Ramos (cell line): ENCODE measurements around the gene PGGT1B.

Experiments
- in situ Hi-C: fragments of 300-500 bp; cut with MboI; formaldehyde crosslinking; loops from one replicate; pipeline ENCODE4 v1.14.3; 2022; ENCODE audit warnings: low sequenced_read_pairs; ENCODE audit not compliant: unreplicated experiment

The PGGT1B gene

DNA sequence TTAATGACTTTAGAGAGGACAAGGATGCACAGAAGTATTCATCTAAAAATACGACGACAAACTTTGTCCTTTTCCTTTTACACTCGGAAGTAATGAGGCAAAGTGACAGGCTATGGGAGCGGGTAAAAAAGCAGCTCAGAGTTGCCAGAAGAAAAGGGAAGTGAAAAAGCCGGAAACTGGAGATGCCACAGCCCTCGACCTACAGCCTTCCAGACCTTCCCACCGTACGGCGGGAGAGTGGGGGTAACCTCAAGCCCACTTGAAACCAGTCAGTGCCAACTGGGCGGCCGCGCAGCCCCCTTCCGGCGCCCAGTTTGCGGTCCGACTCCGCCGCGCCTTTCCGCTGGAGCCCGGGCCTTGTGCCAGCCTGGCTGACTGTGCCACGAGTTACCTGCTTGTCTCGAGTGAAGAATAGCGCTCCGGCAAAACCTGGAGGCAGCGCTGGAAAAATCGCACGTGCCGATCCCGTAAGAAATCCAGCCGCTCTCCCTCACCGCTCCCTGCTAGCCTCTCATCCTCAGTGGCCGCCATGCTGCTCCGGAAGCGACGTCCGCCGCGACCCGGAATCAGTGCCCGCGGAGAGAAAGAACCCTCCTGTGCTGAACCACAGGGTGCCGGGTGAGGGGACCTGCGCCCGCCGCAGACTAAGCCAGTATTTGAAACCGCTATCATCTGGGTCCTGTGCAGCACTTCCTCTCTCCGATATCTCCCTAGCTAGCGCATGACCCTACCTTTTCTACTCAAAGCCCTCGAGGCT, at the start of gene PGGT1B:
TSS of gene PGGT1B (minus strand) at position 557 of the 757 bp plus-strand sequence. CDS start at position 531, 26 bp downstream.
- in situ Hi-C loops, result no loop called here

DNA sequence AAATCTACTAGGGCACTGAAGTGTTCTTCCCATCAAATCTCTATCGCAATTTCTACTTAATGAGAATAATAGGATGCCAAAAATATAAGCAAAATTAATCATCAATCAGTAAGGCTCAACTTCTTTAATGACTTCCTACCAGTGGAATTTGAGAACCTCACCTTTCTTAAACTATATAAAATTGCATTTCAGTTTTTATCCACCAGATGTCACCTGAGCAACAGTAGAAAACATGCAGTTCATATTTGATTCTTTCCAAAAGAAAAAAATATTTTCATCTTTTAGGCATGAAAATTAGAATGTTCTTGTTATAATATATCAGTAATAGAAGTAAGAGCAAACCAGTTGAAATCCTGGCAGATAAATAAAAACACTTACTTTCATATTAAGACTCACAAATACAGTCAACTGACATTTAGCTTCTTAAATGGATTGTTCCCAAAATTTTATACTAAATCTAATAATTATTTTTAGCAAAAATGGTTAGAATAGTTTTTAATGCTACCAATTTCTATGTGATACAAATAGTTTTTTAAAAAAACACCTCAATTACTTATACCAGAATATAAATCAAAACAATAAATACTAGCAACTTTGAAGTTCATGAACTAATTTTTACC, 47.2 kb upstream of the PGGT1B start:
- in situ Hi-C loops, result loop anchor here (10.0 to 25.0 kb wide), 2 partner anchors 275 to 752 kb away; no protein-coding TSS in a partner anchor

DNA sequence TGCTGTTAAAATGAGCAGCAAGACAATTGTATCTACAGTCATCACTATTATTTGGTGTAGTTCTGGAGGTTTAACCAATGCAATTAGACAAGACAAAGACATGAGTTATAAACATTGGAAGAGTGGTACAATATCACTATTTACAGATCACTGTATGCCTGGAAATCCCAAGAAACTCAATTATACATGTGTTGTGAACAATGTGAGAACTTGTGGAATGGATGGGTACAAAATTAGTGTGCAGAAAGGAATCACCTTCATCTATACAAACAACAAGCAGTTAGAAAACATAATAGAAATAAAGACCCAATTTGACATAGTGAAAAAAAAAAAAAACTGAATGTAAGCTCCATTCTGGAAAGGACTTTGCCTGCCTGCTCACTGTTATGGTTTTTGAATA, 46.1 kb upstream of the PGGT1B start:
- in situ Hi-C loops, result loop anchor here (10.0 to 25.0 kb wide), 2 partner anchors 276 to 753 kb away; no protein-coding TSS in a partner anchor

DNA sequence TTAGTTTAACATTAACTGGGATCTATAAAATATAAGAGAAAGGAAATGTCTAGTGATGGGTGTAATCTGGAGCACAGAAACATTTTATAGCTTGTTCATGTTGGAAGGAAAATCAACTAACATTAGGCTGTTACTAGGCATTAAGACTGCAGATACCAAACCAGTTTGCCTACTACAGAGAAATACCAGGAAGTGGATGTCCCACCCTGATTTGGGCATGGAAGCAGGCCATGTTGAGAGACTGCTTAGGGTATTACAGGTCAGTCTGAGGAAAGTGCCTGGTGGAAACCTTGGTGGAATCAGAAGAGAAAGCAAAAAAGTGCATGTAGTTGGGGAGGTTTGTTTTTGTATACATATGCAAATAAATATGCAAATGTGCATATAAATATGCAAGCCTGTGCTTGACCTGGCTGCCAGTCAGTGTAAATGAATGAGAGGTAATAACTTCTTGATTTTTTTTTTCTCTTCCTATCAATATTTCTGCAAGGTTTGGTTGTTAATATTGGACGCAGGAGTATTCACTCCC, 43.4 kb upstream of the PGGT1B start:
- in situ Hi-C loops, result loop anchor here (10.0 to 25.0 kb wide), 2 partner anchors 279 to 756 kb away; no protein-coding TSS in a partner anchor

DNA sequence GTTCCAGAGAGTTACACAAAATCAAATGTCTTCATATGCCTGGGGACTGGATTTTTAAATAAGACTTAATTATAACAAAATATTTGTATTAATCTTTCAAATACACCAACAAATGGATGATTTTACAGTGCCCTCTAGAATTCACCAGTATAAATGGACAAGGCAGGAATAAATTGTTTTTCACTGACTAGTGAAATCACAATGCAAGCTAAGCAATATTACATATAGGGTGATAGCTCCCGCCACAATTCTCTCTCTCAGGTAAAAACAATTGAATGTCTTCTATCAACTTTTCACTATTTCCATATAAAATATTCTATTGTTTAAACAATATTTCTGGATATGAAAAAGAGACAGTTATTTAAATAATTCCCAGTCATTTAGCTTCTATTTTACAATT, 41.8 kb upstream of the PGGT1B start:
- in situ Hi-C loops, result loop anchor here (10.0 to 25.0 kb wide), 2 partner anchors 280 to 758 kb away; no protein-coding TSS in a partner anchor

DNA sequence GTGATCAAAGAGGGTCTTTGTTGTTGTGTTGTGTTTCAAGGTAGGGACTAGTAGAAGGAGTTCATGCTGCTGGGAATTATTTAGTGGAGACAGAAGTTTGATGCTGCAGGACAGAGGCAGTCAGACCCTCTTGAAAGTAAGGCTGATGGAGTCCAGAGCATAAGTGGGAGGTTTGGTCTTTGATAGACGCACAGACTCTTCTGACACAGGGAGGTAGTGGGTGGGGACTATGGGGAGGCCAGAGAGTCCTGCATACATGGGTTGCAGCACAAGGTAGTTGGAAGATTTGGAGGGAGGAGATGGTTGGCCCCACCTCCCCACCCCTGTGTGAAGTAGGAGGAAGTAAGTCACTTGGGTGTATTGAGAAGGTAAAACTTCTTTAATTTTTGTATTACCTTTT, 36.1 kb upstream of the PGGT1B start:
- in situ Hi-C loops, result loop anchor here (25.0 kb wide), 1 partner anchor 538 kb away; the partner anchor contains the start of genes AP3S1 and ATG12

DNA sequence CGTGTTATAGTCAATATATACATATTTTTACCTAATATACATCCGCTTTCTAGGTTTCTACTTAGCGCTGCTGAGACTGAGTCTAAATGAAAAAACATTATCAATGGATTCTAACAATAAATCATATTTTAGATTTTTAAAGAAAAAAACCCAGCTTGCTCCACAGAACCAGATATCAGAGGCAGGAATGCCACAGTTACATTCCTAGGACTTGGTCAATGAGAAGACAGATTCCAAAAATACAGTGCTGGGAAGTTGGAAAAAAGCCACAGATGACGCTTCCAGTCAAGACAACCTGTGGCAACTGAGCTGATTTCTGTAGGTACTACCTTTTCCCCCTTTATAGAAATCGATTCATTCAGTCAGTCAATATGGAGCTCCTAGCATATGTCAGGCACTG, 34.4 kb upstream of the PGGT1B start:
- in situ Hi-C loops, result loop anchor here (25.0 kb wide), 1 partner anchor 540 kb away; the partner anchor contains the start of genes AP3S1 and ATG12

DNA sequence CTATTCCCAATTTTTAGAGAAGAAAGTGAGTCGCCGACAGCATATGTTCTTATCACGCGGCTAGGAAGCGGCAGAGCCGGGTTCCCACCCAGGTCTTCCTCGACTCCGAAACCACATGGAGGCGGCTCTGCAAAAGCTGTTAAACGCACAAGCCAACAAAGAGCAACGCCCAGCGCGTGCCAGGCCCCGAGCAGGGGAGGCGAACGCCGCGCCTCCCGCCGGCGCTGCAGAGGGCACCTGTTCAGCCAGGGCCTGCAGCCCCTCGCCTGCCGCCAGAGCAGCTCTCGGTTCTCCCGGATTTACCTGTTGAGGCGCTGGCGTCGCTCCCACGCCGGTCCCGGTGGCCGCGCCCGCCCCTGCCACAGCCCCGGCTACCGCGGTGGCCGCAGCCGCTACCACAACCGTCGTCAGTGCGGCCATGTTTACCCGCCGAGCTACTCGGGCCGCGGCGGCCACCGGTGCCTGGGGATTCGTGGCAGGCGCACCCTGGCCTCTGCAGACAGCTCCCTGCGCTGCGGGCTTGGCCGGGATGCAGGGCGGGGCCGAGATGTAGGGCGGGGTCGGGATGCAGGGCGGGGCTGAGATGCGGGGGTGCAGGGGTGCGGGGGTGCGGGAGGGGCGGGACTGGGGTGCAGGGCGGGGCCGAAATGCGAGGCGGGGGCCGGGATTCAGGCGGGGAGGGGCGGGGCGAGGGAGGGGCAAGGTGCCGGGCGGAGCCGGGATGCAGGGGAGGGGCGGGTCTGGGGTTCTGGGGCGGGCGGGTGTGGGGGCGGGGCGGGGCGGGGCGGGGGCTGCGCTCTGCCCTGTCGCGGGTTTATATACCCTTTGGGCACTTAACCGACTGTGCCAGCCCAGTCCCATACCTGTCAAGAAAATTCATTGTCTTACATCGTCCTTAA, 33.7 kb upstream of the PGGT1B start, which contains the start of gene CCDC112:
TSS of gene CCDC112 (minus strand) at position 531 of the 899 bp plus-strand sequence. CDS start at position 420, 111 bp downstream.
- in situ Hi-C loops, result loop anchor here (25.0 kb wide), 1 partner anchor 541 kb away; the partner anchor contains the start of genes AP3S1 and ATG12

DNA sequence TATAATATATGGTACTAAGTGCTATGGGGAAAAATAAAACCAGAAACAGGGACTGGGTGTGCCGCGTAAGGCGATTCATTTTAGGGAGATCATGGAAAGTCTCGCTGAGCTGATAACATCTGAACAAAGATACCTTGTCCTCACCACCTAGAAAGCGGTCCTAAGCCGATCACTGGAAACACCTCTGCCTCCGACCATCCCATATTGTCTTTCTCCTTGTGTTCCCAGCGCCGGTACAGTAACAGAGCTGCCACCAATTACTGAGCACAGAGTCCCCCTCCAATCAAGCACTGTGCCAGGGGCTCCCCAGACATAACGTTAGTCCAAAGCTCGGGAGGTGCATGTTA, 33.1 kb upstream of the PGGT1B start:
- in situ Hi-C loops, result loop anchor here (25.0 kb wide), 1 partner anchor 542 kb away; the partner anchor contains the start of genes AP3S1 and ATG12

DNA sequence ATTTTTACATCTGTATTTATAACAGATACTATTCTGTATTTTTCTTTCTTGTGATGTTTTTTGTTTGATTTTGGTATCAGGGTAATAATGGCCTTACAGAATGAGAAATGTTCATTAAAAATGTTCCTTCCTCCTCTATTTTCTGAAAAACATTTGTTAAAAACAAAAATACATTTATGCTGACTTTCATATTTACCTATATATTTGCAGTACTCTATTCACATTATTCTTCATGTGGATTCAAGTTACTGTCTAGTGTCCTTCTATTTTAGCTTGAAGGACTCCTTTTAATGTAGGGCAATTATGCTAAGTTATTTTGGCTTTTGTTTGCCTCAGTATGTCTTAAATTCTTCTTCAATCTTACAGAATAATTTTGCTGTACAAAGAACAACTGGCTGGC, 28.7 kb upstream of the PGGT1B start:
- in situ Hi-C loops, result loop anchor here (25.0 kb wide), 1 partner anchor 546 kb away; the partner anchor contains the start of genes AP3S1 and ATG12

DNA sequence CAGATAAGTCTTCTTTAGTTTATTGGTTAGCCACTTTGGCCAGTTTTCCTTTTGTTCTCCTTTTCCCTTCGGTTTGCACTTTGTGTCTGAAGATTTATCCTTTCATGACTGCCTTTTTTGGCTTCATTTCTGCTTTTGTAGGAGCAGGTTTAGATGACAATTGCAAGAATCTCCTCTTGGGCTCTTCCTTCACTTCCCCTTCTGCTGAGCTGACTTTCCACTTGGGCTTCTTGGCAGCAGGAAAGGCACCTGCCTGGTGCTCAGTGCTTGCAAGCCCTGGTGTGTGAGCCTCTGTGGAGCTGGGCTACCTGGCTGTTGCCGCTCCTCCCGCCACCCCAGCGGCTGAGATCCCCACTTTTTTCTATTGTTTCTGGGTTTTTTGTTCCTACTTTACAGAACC, 26.4 kb upstream of the PGGT1B start:
- in situ Hi-C loops, result loop anchor here (25.0 kb wide), 1 partner anchor 548 kb away; the partner anchor contains the start of genes AP3S1 and ATG12

DNA sequence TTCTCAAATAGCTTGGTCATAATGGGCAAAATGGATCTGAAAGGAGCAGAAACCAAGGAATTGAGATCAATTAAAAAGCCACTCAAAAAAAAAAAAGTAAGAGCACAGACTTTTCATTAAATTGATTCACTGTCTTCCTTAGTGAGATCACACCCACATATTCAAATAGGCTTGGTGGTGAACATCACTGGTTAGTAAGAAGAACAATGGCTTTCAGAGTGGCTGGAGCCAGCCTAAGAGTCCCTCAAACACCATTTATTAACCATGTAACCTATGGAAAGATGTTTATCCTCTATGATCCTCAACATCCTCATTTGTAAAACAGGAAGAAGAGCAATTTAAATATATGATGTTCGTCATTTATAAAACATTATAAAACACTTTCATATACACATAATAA, 21.3 kb upstream of the PGGT1B start:
- in situ Hi-C loops, result loop anchor here (25.0 kb wide), 1 partner anchor 553 kb away; the partner anchor contains the start of genes AP3S1 and ATG12

DNA sequence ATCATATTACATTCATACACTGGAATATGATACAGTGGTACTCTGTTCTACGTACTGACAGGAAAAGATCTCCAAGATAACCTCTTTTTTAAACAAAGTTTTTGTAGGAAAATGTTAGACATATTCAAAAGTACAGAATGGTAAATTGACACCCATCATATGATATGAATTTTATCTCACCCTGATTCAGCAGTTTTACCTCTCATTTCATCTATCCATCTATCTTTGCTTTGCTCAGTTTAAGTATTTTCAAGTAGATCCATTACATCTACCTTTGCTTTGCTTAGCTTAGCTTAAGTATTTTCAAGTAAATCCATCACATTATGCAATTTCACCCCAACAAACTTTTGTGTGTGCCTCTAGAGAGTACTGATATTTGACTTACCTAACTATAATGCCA, 19.5 kb upstream of the PGGT1B start:
- in situ Hi-C loops, result loop anchor here (25.0 kb wide), 1 partner anchor 555 kb away; the partner anchor contains the start of genes AP3S1 and ATG12

DNA sequence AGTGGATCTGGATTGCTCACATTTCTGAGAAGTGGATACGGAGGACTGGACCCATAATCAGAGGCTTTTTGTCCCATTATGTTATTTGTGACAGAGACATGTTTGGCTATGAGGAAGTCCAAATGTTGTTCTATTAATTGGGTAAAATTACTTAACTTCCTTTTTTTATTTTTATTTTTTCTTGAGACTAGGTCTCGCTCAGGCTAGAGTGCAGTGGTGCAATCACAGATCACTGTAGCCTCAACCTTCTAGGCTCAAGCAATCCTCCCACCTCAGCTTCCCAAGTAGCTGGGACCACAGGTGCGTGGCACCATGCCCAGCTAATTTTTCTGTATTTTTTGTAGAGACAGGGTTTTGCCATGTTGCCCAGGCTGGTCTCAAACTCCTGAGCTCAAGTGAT, 11.9 kb upstream of the PGGT1B start:
- in situ Hi-C loops, result no loop called here

DNA sequence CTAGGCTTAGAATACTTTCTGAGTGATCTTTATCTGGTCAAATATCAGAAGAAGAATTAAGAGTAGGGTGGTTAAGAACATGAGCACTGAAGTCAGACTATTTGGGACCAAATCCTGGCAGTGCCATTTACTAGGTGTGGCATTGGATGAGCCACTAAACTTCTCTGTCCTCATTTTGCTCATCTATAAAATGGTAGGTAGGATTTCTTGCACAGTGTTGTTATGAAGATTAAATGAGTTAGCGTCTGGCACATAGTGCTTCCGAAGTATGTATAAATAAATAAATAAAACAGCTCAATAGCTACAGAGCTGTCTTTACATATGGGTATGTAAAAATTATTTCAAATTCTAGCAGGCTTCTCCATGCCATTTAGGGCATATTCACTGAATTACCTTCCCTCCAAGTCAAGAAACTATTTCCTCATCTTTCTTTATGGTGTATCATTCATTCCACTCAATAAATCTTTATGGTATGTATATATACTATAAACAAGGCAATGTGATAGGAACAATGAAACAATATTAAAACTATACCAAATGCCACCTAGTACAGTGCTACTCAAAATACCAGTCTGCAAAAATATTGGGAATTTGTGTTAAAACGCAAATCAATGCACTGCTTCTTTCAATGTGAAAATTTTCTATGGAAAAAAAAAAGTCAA, 9.8 kb upstream of the PGGT1B start:
- in situ Hi-C loops, result no loop called here

DNA sequence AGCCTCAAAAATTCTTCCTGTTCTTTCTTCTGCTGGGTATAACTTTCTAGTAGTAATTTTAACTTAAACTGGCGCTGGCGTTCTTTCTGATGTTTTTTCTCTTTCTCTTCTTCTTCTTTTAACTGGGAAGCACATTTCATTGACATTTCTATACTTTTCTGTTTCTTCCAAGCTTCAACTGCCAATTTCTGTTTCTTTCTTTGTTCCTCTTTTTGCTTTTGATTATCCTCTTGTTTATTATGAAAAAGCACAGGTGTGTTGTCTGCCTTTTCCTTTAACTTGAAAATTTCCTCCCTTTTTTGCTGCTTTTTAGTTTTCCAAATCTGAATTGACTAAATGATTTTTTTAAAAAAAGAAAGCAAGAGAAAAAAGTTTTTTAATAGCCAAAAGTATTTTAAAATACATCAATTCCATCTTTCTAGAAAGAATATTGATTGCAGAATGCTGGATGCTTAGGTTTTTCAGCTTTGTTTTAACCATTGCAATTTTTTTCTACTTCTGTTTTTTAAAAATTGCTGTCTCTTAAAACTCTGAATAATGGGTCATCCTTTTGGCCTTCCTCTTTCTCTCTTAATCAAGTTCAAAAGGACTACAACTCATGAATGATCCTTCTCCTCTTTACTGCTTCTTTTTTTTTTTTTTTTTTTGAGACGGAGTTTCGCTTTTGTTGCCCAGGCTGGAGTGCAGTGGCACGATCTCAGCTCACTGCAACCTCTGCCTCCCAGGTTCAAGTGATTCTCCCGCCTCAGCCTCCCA, 8.8 kb upstream of the PGGT1B start:
- in situ Hi-C loops, result no loop called here

DNA sequence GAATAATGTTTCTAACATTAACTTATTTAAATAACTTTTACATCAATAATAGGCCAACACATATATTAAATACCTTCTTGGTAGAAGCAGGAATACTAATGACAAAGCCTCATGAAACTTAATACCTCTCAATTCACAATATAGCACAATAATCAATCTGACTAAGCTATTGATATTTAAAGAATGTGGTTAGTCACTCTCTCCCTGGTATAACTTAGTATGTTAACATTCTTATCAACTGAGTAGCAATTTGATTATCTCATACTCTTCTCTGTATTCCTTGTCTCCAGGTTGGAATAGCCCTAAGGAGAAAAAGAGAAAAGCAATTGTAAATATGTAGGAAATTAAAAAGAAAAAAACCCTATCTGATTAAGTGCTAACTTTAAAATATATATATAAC, 4.9 kb upstream of the PGGT1B start:
- in situ Hi-C loops, result no loop called here

DNA sequence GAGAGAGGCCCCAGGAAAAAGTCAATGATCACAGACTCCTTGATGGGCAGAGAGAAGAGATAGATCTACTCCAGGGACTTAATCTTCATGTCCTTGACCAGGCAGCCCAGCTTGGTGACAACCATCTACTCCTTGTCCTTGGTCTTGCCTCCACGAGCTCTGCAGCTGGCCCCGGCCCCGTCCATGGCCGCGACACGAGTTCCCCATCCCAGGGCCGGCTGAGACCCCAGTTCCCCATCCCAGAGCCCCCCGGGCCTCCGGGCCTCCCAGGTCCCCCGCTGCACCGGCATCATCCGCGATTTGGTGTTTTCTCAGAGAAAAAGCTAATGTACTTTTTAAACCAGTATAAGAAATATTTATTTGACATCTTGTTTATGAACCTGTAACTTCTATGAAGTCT, 2.5 kb upstream of the PGGT1B start:
- in situ Hi-C loops, result no loop called here
